ENCODE measurements around the gene GAB1.

DNA sequence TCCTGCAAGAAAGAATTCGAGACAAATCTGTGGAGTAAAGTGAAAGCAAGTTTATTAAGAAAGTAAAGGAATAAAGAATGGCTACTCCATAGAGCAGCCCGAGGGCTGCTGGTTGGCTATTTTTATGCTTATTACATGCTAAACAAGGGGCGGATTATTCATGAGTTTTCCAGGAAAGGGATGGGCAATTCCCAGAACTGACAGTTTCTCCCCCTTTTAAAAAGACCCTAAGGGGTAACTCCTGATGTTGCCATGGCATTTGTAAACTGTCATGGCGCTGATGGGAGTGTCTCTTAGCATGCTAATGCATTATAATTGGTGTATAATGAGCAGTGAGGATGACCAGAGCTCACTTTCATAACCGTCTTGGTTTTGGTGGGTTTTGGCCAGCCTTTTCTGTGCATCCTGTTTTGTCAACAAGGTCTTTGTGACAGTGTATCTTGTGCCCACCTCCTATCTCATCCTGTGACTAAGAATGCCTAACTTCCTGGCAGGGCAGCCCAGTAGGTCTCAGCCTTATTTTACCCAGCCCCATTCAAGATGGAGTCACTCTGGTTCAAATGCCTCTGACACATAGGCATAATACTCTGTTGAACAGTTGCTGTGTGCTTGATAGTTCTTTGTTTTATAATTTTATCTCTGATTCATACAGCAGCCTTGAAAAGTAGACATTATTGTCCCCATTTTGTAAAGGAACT lies 25.8 kb downstream of the GAB1 start:
- TF ChIP-seq POLR2A (IDR thresholded peaks at IDR 0.05; ENCODE audit: control extremely low read depth in 1 of 2, low read depth in 2 of 2, low read length in 2 of 2) (no peak), EP300 (IDR thresholded peaks at IDR 0.05; ENCODE audit: borderline replicate concordance in 1 of 2, low read depth in 2 of 2, low read length in 2 of 2) (no peak), ZNF274 (IDR thresholded peaks at IDR 0.05; ENCODE audit: borderline replicate concordance, extremely low read depth, low read length) (no peak)
- TF ChIP-seq, protein P1, sequence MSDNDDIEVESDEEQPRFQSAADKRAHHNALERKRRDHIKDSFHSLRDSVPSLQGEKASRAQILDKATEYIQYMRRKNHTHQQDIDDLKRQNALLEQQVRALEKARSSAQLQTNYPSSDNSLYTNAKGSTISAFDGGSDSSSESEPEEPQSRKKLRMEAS (IDR thresholded peaks at IDR 0.05) = no peak
- TF ChIP-seq, protein P2, sequence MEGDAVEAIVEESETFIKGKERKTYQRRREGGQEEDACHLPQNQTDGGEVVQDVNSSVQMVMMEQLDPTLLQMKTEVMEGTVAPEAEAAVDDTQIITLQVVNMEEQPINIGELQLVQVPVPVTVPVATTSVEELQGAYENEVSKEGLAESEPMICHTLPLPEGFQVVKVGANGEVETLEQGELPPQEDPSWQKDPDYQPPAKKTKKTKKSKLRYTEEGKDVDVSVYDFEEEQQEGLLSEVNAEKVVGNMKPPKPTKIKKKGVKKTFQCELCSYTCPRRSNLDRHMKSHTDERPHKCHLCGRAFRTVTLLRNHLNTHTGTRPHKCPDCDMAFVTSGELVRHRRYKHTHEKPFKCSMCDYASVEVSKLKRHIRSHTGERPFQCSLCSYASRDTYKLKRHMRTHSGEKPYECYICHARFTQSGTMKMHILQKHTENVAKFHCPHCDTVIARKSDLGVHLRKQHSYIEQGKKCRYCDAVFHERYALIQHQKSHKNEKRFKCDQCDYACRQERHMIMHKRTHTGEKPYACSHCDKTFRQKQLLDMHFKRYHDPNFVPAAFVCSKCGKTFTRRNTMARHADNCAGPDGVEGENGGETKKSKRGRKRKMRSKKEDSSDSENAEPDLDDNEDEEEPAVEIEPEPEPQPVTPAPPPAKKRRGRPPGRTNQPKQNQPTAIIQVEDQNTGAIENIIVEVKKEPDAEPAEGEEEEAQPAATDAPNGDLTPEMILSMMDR (IDR thresholded peaks at IDR 0.05; ENCODE audit: control extremely low read depth in 1 of 3, insufficient read depth in 1 of 3, low read depth in 1 of 3, low read length in 3 of 3) = no peak
